Tibial nerve (tissue), 4 donors: ENCODE data around the gene RXYLT1.

ENCODE experiments used
- CTCF ChIP-seq, 5 experiments: fragments of 200-600 bp in 3 of 5; fragments of 450-650 bp in 2 of 5; sonication (generic) in 3 of 5; IDR thresholded peaks; one replicate each; pipeline ENCODE4 v1.5.1; 2016 to 2019; ENCODE audit warnings: antibody characterized with exemption in 5 of 5, mild to moderate bottlenecking in 3 of 5, moderate library complexity in 2 of 5
- EP300 ChIP-seq, 2 donors: sonication (generic); formaldehyde crosslinking; IDR thresholded peaks; one replicate each; pipeline ENCODE4 v1.6.1; 2017; ENCODE audit warnings: antibody characterized with exemption in 2 of 2, mild to moderate bottlenecking in 1 of 2
- POLR2A ChIP-seq, 2 donors: fragments of 450-650 bp; IDR thresholded peaks; one replicate each; pipeline ENCODE4 v1.6.1; 2017; ENCODE audit warnings: antibody characterized with exemption in 2 of 2, mild to moderate bottlenecking in 2 of 2, moderate library complexity in 2 of 2

- TF ChIP-seq CTCF (IDR thresholded peaks at IDR 0.05) (no peak), POLR2A (IDR thresholded peaks at IDR 0.05) (no peak), EP300 (IDR thresholded peaks at IDR 0.05) (no peak)
Measured at GRCh38 chr12:63795944-63796343, 16.2 kb downstream of the RXYLT1 start.
